ENCODE measurements around the gene MFN2. TPM values are rescaled to one million over a fixed set of nuclear protein-coding genes. Genes with fewer than 3 reads are reported as not detected.

The MFN2 gene
- total and polyA plus RNA-seq, 2 experiments from 2014 or later: 15.1 to 40.4 TPM

DNA sequence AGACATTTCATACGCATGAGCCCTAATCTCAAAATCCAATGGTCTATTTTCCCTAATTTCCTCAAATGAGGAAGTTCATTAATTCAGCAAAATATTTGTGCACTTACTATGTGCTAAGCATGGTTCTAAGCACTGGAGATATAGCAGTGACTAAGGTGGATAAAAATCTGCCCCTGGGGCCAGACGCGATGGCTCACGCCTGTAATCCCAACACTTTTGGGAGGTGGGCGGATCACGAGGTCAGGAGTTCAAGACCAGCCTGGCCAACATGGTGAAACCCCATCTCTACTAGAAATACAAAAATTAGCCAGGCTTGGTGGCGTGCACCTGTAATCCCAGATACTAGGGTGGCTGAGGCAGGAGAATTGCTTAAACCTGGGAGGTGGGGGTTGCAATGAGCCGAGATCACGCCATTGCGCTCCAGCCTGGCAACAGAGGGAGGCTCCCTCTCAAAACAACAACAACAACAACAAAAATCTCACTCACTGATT, 34.8 kb downstream of the MFN2 start:
- H3K4me2 ChIP-seq: no peak overlapping the region
- ATAC-seq (no peak), DNase-seq (ENCODE audit: low spot score) (no peak)
- H2AFZ ChIP-seq: no peak overlapping the region
- no peak overlapping the region for H3K4me3 ChIP-seq
- no peaks in the 10 kb centered on the region for H3K9me3 Mint-ChIP-seq
- peaks cover 6% of the 10 kb centered on the region; the same call in 2 of the 3 replicates for H3K4me1 Mint-ChIP-seq
- peaks cover 4% of the 10 kb centered on the region for H3K27me3 Mint-ChIP-seq (ENCODE audit: insufficient read depth, low read depth, poor library complexity)
- H4K20me1 ChIP-seq (replicated peaks; ENCODE audit: insufficient read depth): no peaks in the 10 kb centered on the region; the same call in 1 of the 2 replicates
- TF ChIP-seq ZNF331 (CRISPR knock-in tag; IDR thresholded peaks at IDR 0.05; ENCODE audit: low read depth): no peak
- peaks cover 1% of the 10 kb centered on the region; the same call in 1 of the 2 replicates for H3K4me1 ChIP-seq (ENCODE audit: insufficient read depth)
- peak overlapping the region; percentile 89 for H3K27ac ChIP-seq (ENCODE audit: low read depth)
- H3F3A ChIP-seq (replicated peaks; ENCODE audit: low read depth): peaks cover 9% of the 10 kb centered on the region
- H3K4me3 Mint-ChIP-seq: no peak overlapping the region
- H3K27ac Mint-ChIP-seq: no peak overlapping the region; the same call in 1 of the 2 replicates
- no peaks in the 10 kb centered on the region for H3K9me2 ChIP-seq (ENCODE audit: insufficient read depth)
- no peaks in the 10 kb centered on the region for H3K27me3 ChIP-seq (ENCODE audit: insufficient read depth)
- H3K36me3 ChIP-seq (ENCODE audit: insufficient read depth): no peaks in the 10 kb centered on the region; the same call in none of the 2 replicates
- peaks cover 3% of the 10 kb centered on the region for H3K79me2 ChIP-seq (replicated peaks; ENCODE audit: insufficient read depth)
- H3K36me3 Mint-ChIP-seq (ENCODE audit: low read depth): peaks cover 32% of the 10 kb centered on the region

- no peaks in the 10 kb centered on the region; the same call in 1 of the 2 replicates for H4K20me1 ChIP-seq (replicated peaks; ENCODE audit: insufficient read depth)
- H3K27ac ChIP-seq (ENCODE audit: low read depth): 0 out of 2 replicates have a peak overlapping the region, but pooled peaks have one; percentile 89
- no peaks in the 10 kb centered on the region for H3K9me3 Mint-ChIP-seq
- no peaks in the 10 kb centered on the region for H3K27me3 ChIP-seq (ENCODE audit: insufficient read depth)
- H3K27ac Mint-ChIP-seq: no peak overlapping the region
- no peak for DNase-seq (ENCODE audit: low spot score)
- no peak for ATAC-seq
- peaks cover 13% of the 10 kb centered on the region for H3F3A ChIP-seq (replicated peaks; ENCODE audit: low read depth)
- H3K27me3 Mint-ChIP-seq (ENCODE audit: insufficient read depth, low read depth, poor library complexity): peaks cover 4% of the 10 kb centered on the region
- H2AFZ ChIP-seq: no peak overlapping the region
- H3K4me1 Mint-ChIP-seq: peaks cover 6% of the 10 kb centered on the region; the same call in 2 of the 3 replicates
- no peak overlapping the region for H3K4me3 Mint-ChIP-seq
- no peak for TF ChIP-seq ZNF331 (CRISPR knock-in tag; IDR thresholded peaks at IDR 0.05; ENCODE audit: low read depth)
- H3K36me3 Mint-ChIP-seq (ENCODE audit: low read depth): peaks cover 27% of the 10 kb centered on the region
- H3K79me2 ChIP-seq (replicated peaks; ENCODE audit: insufficient read depth): peaks cover 7% of the 10 kb centered on the region
- no peak overlapping the region for H3K4me2 ChIP-seq
- no peaks in the 10 kb centered on the region; the same call in 1 of the 2 replicates for H3K36me3 ChIP-seq (ENCODE audit: insufficient read depth)
- peaks cover 6% of the 10 kb centered on the region; the same call in 1 of the 2 replicates for H3K4me1 ChIP-seq (ENCODE audit: insufficient read depth)
- H3K4me3 ChIP-seq: no peak overlapping the region
- H3K9me2 ChIP-seq (ENCODE audit: insufficient read depth): no peaks in the 10 kb centered on the region
Observed at GRCh38 chr1:12015499-12015898, 35.3 kb downstream of the MFN2 start.

DNA sequence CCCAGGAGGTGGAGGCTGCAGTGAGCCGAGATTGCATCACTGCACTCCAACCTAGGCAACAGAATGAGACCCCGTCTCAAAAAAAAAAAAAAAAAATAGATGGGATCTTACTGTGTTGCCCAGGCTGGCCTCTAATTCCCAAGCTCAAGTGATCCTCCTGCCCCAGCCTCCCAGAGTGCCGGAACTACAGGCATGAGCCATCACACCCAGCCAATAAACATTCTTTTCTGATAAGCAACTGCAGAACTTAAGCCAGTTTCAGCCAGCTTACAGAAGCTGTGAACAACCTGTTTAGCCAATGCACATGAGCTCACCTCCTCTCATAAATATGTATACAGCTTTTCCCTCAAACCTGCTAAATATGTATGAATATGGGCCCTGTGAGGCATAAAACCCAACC, 35.9 kb downstream of the MFN2 start:
- Mint-ChIP-seq H3K27me3 (ENCODE audit: insufficient read depth, low read depth, poor library complexity) (peaks cover 4% of the 10 kb centered on the region), H3K36me3 (ENCODE audit: low read depth) (peaks cover 21% of the 10 kb centered on the region), H3K4me1 (peaks cover 6% of the 10 kb centered on the region; the same call in 2 of the 3 replicates), H3K9me3 (no peaks in the 10 kb centered on the region), H3K27ac (no peak overlapping the region), H3K4me3 (no peak overlapping the region)
- Histone ChIP-seq H3K4me2 (no peak overlapping the region), H4K20me1 (replicated peaks; ENCODE audit: insufficient read depth) (no peaks in the 10 kb centered on the region; the same call in 1 of the 2 replicates), H3K4me3 (no peak overlapping the region), H3K36me3 (ENCODE audit: insufficient read depth) (no peaks in the 10 kb centered on the region; the same call in 1 of the 2 replicates), H3K79me2 (replicated peaks; ENCODE audit: insufficient read depth) (peaks cover 14% of the 10 kb centered on the region), H3F3A (replicated peaks; ENCODE audit: low read depth) (peaks cover 13% of the 10 kb centered on the region), H3K27me3 (ENCODE audit: insufficient read depth) (no peaks in the 10 kb centered on the region), H3K9me2 (ENCODE audit: insufficient read depth) (no peaks in the 10 kb centered on the region), H3K27ac (ENCODE audit: low read depth) (peak overlapping the region; percentile 59; the same call in 1 of the 2 replicates), H3K4me1 (ENCODE audit: insufficient read depth) (peaks cover 7% of the 10 kb centered on the region; the same call in 1 of the 2 replicates), H2AFZ (no peak overlapping the region)
- ATAC-seq: no peak
- no peak for DNase-seq (ENCODE audit: low spot score)
- TF ChIP-seq, protein P1, sequence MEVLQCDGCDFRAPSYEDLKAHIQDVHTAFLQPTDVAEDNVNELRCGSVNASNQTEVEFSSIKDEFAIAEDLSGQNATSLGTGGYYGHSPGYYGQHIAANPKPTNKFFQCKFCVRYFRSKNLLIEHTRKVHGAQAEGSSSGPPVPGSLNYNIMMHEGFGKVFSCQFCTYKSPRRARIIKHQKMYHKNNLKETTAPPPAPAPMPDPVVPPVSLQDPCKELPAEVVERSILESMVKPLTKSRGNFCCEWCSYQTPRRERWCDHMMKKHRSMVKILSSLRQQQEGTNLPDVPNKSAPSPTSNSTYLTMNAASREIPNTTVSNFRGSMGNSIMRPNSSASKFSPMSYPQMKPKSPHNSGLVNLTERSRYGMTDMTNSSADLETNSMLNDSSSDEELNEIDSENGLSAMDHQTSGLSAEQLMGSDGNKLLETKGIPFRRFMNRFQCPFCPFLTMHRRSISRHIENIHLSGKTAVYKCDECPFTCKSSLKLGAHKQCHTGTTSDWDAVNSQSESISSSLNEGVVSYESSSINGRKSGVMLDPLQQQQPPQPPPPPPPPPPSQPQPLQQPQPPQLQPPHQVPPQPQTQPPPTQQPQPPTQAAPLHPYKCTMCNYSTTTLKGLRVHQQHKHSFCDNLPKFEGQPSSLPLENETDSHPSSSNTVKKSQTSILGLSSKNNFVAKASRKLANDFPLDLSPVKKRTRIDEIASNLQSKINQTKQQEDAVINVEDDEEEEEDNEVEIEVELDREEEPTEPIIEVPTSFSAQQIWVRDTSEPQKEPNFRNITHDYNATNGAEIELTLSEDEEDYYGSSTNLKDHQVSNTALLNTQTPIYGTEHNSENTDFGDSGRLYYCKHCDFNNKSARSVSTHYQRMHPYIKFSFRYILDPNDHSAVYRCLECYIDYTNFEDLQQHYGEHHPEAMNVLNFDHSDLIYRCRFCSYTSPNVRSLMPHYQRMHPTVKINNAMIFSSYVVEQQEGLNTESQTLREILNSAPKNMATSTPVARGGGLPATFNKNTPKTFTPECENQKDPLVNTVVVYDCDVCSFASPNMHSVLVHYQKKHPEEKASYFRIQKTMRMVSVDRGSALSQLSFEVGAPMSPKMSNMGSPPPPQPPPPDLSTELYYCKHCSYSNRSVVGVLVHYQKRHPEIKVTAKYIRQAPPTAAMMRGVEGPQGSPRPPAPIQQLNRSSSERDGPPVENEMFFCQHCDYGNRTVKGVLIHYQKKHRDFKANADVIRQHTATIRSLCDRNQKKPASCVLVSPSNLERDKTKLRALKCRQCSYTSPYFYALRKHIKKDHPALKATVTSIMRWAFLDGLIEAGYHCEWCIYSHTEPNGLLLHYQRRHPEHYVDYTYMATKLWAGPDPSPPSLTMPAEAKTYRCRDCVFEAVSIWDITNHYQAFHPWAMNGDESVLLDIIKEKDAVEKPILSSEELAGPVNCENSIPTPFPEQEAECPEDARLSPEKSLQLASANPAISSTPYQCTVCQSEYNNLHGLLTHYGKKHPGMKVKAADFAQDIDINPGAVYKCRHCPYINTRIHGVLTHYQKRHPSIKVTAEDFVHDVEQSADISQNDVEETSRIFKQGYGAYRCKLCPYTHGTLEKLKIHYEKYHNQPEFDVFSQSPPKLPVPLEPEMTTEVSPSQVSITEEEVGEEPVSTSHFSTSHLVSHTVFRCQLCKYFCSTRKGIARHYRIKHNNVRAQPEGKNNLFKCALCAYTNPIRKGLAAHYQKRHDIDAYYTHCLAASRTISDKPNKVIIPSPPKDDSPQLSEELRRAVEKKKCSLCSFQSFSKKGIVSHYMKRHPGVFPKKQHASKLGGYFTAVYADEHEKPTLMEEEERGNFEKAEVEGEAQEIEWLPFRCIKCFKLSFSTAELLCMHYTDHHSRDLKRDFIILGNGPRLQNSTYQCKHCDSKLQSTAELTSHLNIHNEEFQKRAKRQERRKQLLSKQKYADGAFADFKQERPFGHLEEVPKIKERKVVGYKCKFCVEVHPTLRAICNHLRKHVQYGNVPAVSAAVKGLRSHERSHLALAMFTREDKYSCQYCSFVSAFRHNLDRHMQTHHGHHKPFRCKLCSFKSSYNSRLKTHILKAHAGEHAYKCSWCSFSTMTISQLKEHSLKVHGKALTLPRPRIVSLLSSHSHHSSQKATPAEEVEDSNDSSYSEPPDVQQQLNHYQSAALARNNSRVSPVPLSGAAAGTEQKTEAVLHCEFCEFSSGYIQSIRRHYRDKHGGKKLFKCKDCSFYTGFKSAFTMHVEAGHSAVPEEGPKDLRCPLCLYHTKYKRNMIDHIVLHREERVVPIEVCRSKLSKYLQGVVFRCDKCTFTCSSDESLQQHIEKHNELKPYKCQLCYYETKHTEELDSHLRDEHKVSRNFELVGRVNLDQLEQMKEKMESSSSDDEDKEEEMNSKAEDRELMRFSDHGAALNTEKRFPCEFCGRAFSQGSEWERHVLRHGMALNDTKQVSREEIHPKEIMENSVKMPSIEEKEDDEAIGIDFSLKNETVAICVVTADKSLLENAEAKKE (CRISPR knock-in tag; IDR thresholded peaks at IDR 0.05): no peak
- TF ChIP-seq POLR2AphosphoS5 (IDR thresholded peaks at IDR 0.05; ENCODE audit: low read depth) (no peak), EZH2 (IDR thresholded peaks at IDR 0.05; ENCODE audit: low read depth, unreplicated experiment) (no peak), CREB1 (CRISPR knock-in tag; IDR thresholded peaks at IDR 0.05; ENCODE audit: low read depth) (no peak), ZNF114 (CRISPR knock-in tag; IDR thresholded peaks at IDR 0.05) (no peak), ZNF331 (CRISPR knock-in tag; IDR thresholded peaks at IDR 0.05; ENCODE audit: low read depth) (no peak), EZH2phosphoT487 (IDR thresholded peaks at IDR 0.05; ENCODE audit: unreplicated experiment) (no peak), STAT1 (IDR thresholded peaks at IDR 0.05; ENCODE audit: unreplicated experiment) (no peak)
